Endothelial cell (in vitro differentiated cells): Measurements from ENCODE around the gene AUH. TPM values are rescaled to one million over a fixed set of nuclear protein-coding genes. Genes with fewer than 3 reads are reported as not detected.

Experiments
- DNase-seq: peaks from one replicate; pipeline ENCODE4 v3.0.0; 2021; ENCODE audit warnings: low spot score
- H3K27ac Mint-ChIP-seq: one replicate; pipeline ENCODE4 v1.8.0; 2021; ENCODE audit warnings: mixed read lengths, inconsistent platforms; ENCODE audit not compliant: unreplicated experiment
- H3K27me3 Mint-ChIP-seq: one replicate; pipeline ENCODE4 v1.8.0; 2021; ENCODE audit warnings: mild to moderate bottlenecking, moderate library complexity, mixed read lengths, inconsistent platforms; ENCODE audit not compliant: unreplicated experiment
- H3K36me3 Mint-ChIP-seq: one replicate; pipeline ENCODE4 v1.8.0; 2021; ENCODE audit warnings: mild to moderate bottlenecking, low read depth, mixed read lengths, inconsistent platforms; ENCODE audit not compliant: unreplicated experiment
- H3K4me1 Mint-ChIP-seq: one replicate; pipeline ENCODE4 v1.8.0; 2021; ENCODE audit warnings: mild to moderate bottlenecking, mixed read lengths, inconsistent platforms; ENCODE audit not compliant: unreplicated experiment
- H3K4me3 Mint-ChIP-seq: one replicate; pipeline ENCODE4 v1.8.0; 2021; ENCODE audit warnings: mild to moderate bottlenecking, mixed read lengths, inconsistent platforms; ENCODE audit not compliant: unreplicated experiment
- H3K9me3 Mint-ChIP-seq: one replicate; pipeline ENCODE4 v1.8.0; 2021; ENCODE audit warnings: mixed read lengths, inconsistent platforms; ENCODE audit not compliant: unreplicated experiment
- CTCF ChIP-seq: fragments of 200-600 bp; sonication (generic); IDR thresholded peaks from one replicate; pipeline ENCODE4 v1.5.0; 2021; ENCODE audit warnings: antibody characterized with exemption; ENCODE audit not compliant: unreplicated experiment
- total RNA-seq: library from RNA; stranded (reverse); fragmentation: NEBNext Ultra II Directional; extraction: Animal tissue kit (Norgen Biotek cat#: 25700); gene quantifications from one replicate; pipeline ENCODE4 v1.2.1, GENCODE V29; 2021; ENCODE audit not compliant: unreplicated experiment

AUH gene
- total RNA-seq, 1 donor from 2014 or later = 14.4 TPM

- TF ChIP-seq CTCF = no peak
- Mint-ChIP-seq H3K4me3 (peak overlapping the region; percentile 85), H3K9me3 (no peaks in the 10 kb centered on the region), H3K36me3 (no peaks in the 10 kb centered on the region), H3K27me3 (peaks cover 3% of the 10 kb centered on the region), H3K27ac (peak overlapping the region; percentile 90), H3K4me1 (peaks cover 14% of the 10 kb centered on the region)
- peak; percentile 81 for DNase-seq
Observed at GRCh38 chr9:91193658-91194391, 167.9 kb downstream of the AUH start.

GRCh38 chr9:91193087-91193657 lies 168.5 kb downstream of the AUH start:
- H3K27ac Mint-ChIP-seq = peak overlapping the region; percentile 90
- H3K9me3 Mint-ChIP-seq = no peaks in the 10 kb centered on the region
- no peaks in the 10 kb centered on the region for H3K36me3 Mint-ChIP-seq
- peak overlapping the region; percentile 85 for H3K4me3 Mint-ChIP-seq
- peak; percentile 58 for DNase-seq
- peaks cover 3% of the 10 kb centered on the region for H3K27me3 Mint-ChIP-seq
- TF ChIP-seq CTCF = no peak
- peaks cover 14% of the 10 kb centered on the region for H3K4me1 Mint-ChIP-seq

GRCh38 chr9:91192381-91193086 lies 169.2 kb downstream of the AUH start:
- DNase-seq = no peak
- no peaks in the 10 kb centered on the region for H3K36me3 Mint-ChIP-seq
- H3K9me3 Mint-ChIP-seq = no peaks in the 10 kb centered on the region
- H3K4me3 Mint-ChIP-seq = peak overlapping the region; percentile 47
- TF ChIP-seq CTCF = no peak
- H3K4me1 Mint-ChIP-seq = peaks cover 14% of the 10 kb centered on the region
- no peak overlapping the region for H3K27ac Mint-ChIP-seq
- H3K27me3 Mint-ChIP-seq = peaks cover 3% of the 10 kb centered on the region

- H3K27ac Mint-ChIP-seq = no peak overlapping the region
- no peak for DNase-seq
- peaks cover 14% of the 10 kb centered on the region for H3K4me1 Mint-ChIP-seq
- TF ChIP-seq CTCF = no peak
- H3K27me3 Mint-ChIP-seq = peaks cover 3% of the 10 kb centered on the region
- H3K4me3 Mint-ChIP-seq = no peak overlapping the region
- no peaks in the 10 kb centered on the region for H3K36me3 Mint-ChIP-seq
- no peaks in the 10 kb centered on the region for H3K9me3 Mint-ChIP-seq
Observed at GRCh38 chr9:91191411-91192380, 170.0 kb downstream of the AUH start.
